Measurements from ENCODE around the gene PHPT1. TPM values are rescaled to one million over a fixed set of nuclear protein-coding genes. Genes with fewer than 3 reads are reported as not detected.
"Not testable (repeated sequence)": the region's sequence is repeated elsewhere in the genome, so short reads cannot be mapped to it uniquely, and the experiment has no call there.

The PHPT1 gene
- 79.9 and 109 TPM in 2 replicates for total RNA-seq (2014; rRNA removed; shearing (Covaris generic))

GRCh38 chr9:136849038-136849959, at the start of gene PHPT1:
Gene PHPT1 (plus strand): TSS chr9:136849409. CDS start chr9:136849431, 22 bp downstream.
- no peaks in the 10 kb centered on the region for H3K36me3 ChIP-seq
- H3K4me1 ChIP-seq, result no peaks in the 10 kb centered on the region; the same call in 1 of the 2 replicates
- H3K9me3 ChIP-seq (replicated peaks), result no peaks in the 10 kb centered on the region
- peak within 1 kb of the TSS; percentile 69 for H3K4me3 ChIP-seq
- DNase-seq, result peak; percentile 99 to 100
- H3K27ac ChIP-seq, result peak within 1 kb of the TSS; percentile 42
- no peaks in the 10 kb centered on the region for H3K27me3 ChIP-seq

- no peak overlapping the region for H3K27ac ChIP-seq
- H3K9me3 ChIP-seq (replicated peaks), result no peaks in the 10 kb centered on the region
- peaks cover 21% of the 10 kb centered on the region for H3K27me3 ChIP-seq
- peaks cover 34% of the 10 kb centered on the region for H3K4me1 ChIP-seq
- H3K36me3 ChIP-seq, result no peaks in the 10 kb centered on the region
- peak overlapping the region; percentile 43 for H3K4me3 ChIP-seq
- peak; percentile 82 to 88 for DNase-seq
Observed at GRCh38 chr9:136799854-136800657, 49.2 kb upstream of the PHPT1 start.

- Histone ChIP-seq H3K36me3 (no peaks in the 10 kb centered on the region), H3K27ac (no peak overlapping the region), H3K27me3 (peaks cover 21% of the 10 kb centered on the region), H3K4me1 (peaks cover 15% of the 10 kb centered on the region), H3K4me3 (no peak overlapping the region), H3K9me3 (replicated peaks) (no peaks in the 10 kb centered on the region)
- DNase-seq, result no peak
Observed at GRCh38 chr9:136802321-136802720, 46.9 kb upstream of the PHPT1 start.

GRCh38 chr9:136803009-136803550, 46.1 kb upstream of the PHPT1 start:
- DNase-seq; H3K9me3 ChIP-seq (replicated peaks); H3K36me3 ChIP-seq; H3K27ac ChIP-seq; H3K4me3 ChIP-seq: not testable (repeated sequence)
- H3K4me1 ChIP-seq, result peaks cover 10% of the 10 kb centered on the region
- peaks cover 21% of the 10 kb centered on the region for H3K27me3 ChIP-seq

- H3K4me3 ChIP-seq, result no peak overlapping the region
- peaks cover 10% of the 10 kb centered on the region for H3K4me1 ChIP-seq
- no peak for DNase-seq
- H3K9me3 ChIP-seq (replicated peaks), result no peaks in the 10 kb centered on the region
- H3K27me3 ChIP-seq, result peaks cover 18% of the 10 kb centered on the region
- no peaks in the 10 kb centered on the region for H3K36me3 ChIP-seq
- no peak overlapping the region for H3K27ac ChIP-seq
Observed at GRCh38 chr9:136803551-136804508, 45.4 kb upstream of the PHPT1 start.

GRCh38 chr9:136804509-136805206, 44.6 kb upstream of the PHPT1 start:
- peaks cover 15% of the 10 kb centered on the region for H3K4me1 ChIP-seq
- H3K9me3 ChIP-seq (replicated peaks), result no peaks in the 10 kb centered on the region
- DNase-seq, result no peak
- H3K36me3 ChIP-seq, result peaks cover 3% of the 10 kb centered on the region
- H3K27me3 ChIP-seq, result peaks cover 10% of the 10 kb centered on the region; the same call in 1 of the 2 replicates
- no peak overlapping the region for H3K4me3 ChIP-seq
- H3K27ac ChIP-seq, result no peak overlapping the region

DNA sequence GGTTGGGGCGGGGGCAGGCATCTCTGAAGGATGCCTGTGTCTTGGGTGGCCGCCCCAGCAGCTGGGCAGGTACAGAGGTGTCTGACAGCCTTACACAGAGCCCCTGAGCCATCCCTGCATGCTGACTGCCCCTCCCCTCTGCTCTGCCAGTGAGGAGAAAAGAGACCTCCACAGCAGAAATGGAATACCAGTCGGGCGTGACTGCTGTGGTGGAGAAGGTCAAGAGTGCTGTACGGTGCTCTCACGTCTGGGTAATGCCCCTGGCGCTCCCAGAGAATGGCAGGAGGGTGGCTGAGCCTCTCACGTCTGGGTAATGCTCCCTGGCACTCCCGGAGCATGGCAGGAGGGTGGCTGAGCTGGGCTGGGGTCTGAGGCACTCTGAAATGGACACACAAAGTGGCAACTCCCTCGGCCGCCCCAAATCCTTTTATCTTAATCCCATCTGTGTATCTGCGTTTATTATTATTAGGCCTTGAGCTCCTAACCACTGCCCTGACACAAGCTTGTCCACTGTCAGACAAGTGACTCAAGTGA, 43.9 kb upstream of the PHPT1 start:
- no peak overlapping the region for H3K4me3 ChIP-seq
- H3K36me3 ChIP-seq, result peaks cover 8% of the 10 kb centered on the region
- H3K9me3 ChIP-seq (replicated peaks), result no peaks in the 10 kb centered on the region
- DNase-seq, result no peak
- no peak overlapping the region for H3K27ac ChIP-seq
- peaks cover 8% of the 10 kb centered on the region; the same call in 1 of the 2 replicates for H3K27me3 ChIP-seq
- H3K4me1 ChIP-seq, result peaks cover 11% of the 10 kb centered on the region

- no peaks in the 10 kb centered on the region for H3K9me3 ChIP-seq (replicated peaks)
- peaks cover 6% of the 10 kb centered on the region for H3K4me1 ChIP-seq
- H3K27ac ChIP-seq, result no peak overlapping the region
- H3K36me3 ChIP-seq, result peaks cover 14% of the 10 kb centered on the region
- no peak overlapping the region for H3K4me3 ChIP-seq
- no peak for DNase-seq
- H3K27me3 ChIP-seq, result 0 out of 2 replicates have a peak, but pooled peaks cover 5% of the 10 kb centered on the region
Observed at GRCh38 chr9:136806067-136806466, 43.1 kb upstream of the PHPT1 start.

GRCh38 chr9:136806631-136807201, 42.5 kb upstream of the PHPT1 start:
- DNase-seq, result no peak
- H3K4me1 ChIP-seq, result peaks cover 6% of the 10 kb centered on the region
- no peaks in the 10 kb centered on the region for H3K9me3 ChIP-seq (replicated peaks)
- peak overlapping the region; percentile 97 for H3K4me3 ChIP-seq
- H3K36me3 ChIP-seq, result peaks cover 18% of the 10 kb centered on the region
- H3K27me3 ChIP-seq, result 0 out of 2 replicates have a peak, but pooled peaks cover 5% of the 10 kb centered on the region
- H3K27ac ChIP-seq, result no peak overlapping the region

DNA sequence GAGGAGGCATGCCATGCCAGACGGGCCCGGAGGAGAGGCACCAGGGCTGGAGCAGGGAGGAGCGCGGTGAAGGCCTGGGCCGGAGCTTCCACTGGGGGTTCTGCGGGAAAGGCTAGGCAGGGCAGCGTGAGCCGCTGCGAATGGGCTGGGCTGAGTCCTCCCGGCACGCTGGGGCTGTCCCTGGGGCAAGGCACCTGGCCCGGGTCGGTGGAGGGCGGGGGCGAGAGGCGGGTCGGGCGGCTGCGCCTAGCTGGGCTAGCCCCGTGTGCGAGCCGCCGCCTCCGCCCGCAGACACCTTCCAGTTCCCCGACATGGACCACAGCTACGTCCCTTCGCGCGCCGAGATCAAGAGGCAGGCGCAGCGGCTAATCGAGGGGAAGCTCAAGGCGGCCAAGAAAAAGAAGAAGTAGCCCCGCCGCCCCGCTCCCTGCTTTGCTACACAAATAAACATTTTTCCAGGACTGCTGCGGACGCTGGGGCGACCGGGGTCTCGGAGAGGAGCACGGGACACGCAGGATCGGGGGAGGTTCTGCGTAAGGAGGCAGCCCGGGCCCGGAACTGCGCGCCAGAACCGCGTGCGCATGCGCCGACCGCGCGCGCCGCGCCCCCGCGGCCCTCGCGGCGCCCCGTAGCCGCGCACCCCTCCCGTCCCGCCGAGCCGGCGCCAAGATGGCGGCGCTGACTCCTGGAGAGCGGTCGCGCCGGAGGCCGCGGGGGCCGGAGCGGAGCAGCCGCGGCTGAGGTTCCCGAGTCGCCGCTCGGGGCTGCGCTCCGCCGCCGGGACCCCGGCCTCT, 41.7 kb upstream of the PHPT1 start, which contains the start of gene RABL6:
Gene RABL6, plus strand, starts transcription at position 668 of the 794 bp plus-strand sequence. CDS start 249 bp downstream, outside the sequence.
- DNase-seq, result peak; percentile 76 to 84
- peaks cover 25% of the 10 kb centered on the region for H3K36me3 ChIP-seq
- peaks cover 6% of the 10 kb centered on the region for H3K4me1 ChIP-seq
- no peaks in the 10 kb centered on the region for H3K27me3 ChIP-seq
- H3K4me3 ChIP-seq, result peak within 1 kb of the TSS; percentile 97
- H3K27ac ChIP-seq, result peak within 1 kb of the TSS; percentile 48; the same call in 1 of the 2 replicates
- no peaks in the 10 kb centered on the region for H3K9me3 ChIP-seq (replicated peaks)

GRCh38 chr9:136808075-136808805, 41.0 kb upstream of the PHPT1 start:
- DNase-seq, result peak in 1 of 2 experiments; percentile 37
- Histone ChIP-seq H3K36me3 (peaks cover 32% of the 10 kb centered on the region), H3K4me3 (peak overlapping the region; percentile 97), H3K4me1 (peaks cover 6% of the 10 kb centered on the region), H3K27ac (peak overlapping the region; percentile 48; the same call in 1 of the 2 replicates), H3K9me3 (replicated peaks) (no peaks in the 10 kb centered on the region), H3K27me3 (no peaks in the 10 kb centered on the region)

Data from SJCRH30 (cell line).